HG03175 (cell line): ENCODE data around the gene TBXAS1.

Experiments used
- ATAC-seq: cut with Tn5 transposase; IDR thresholded peaks from one replicate; pipeline ENCODE4 v1.9.1; 2021; ENCODE audit warnings: mild to moderate bottlenecking, moderate library complexity; ENCODE audit not compliant: unreplicated experiment

The TBXAS1 gene

GRCh38 chr7:139854124-139854511 lies 25.1 kb downstream of the TBXAS1 start:
- no peak for ATAC-seq

- ATAC-seq = no peak
These were observed 25.9 kb downstream of the TBXAS1 start for GRCh38 chr7:139854803-139855497.

- peak; percentile 75 for ATAC-seq
These were observed 26.6 kb downstream of the TBXAS1 start for GRCh38 chr7:139855498-139856270.

- no peak for ATAC-seq
These were observed 28.7 kb downstream of the TBXAS1 start for GRCh38 chr7:139857791-139858190.

- ATAC-seq = no peak
These were observed 31.2 kb downstream of the TBXAS1 start for GRCh38 chr7:139860090-139860775.

GRCh38 chr7:139861803-139862202 lies 32.7 kb downstream of the TBXAS1 start:
- ATAC-seq = no peak

- no peak for ATAC-seq
These were observed 37.2 kb downstream of the TBXAS1 start for GRCh38 chr7:139866047-139866837.

GRCh38 chr7:139867847-139868246 lies 38.8 kb downstream of the TBXAS1 start:
- ATAC-seq = no peak

- ATAC-seq = no peak
These were observed 40.8 kb downstream of the TBXAS1 start for GRCh38 chr7:139869886-139870285.

GRCh38 chr7:139870380-139870779 lies 41.3 kb downstream of the TBXAS1 start:
- no peak for ATAC-seq

- no peak for ATAC-seq
These were observed 42.3 kb downstream of the TBXAS1 start for GRCh38 chr7:139871331-139871730.

GRCh38 chr7:139871820-139872219 lies 42.8 kb downstream of the TBXAS1 start:
- ATAC-seq = no peak

GRCh38 chr7:139873593-139874301 lies 44.7 kb downstream of the TBXAS1 start:
- no peak for ATAC-seq

- no peak for ATAC-seq
These were observed 45.2 kb downstream of the TBXAS1 start for GRCh38 chr7:139874302-139874629.

GRCh38 chr7:139875821-139876241 lies 46.8 kb downstream of the TBXAS1 start:
- ATAC-seq = peak; percentile 96

- no peak for ATAC-seq
These were observed 47.7 kb downstream of the TBXAS1 start for GRCh38 chr7:139876622-139877283.

- ATAC-seq = no peak
These were observed 54.8 kb downstream of the TBXAS1 start for GRCh38 chr7:139883814-139884213.

- ATAC-seq = no peak
These were observed 55.4 kb downstream of the TBXAS1 start for GRCh38 chr7:139884441-139884840.

- no peak for ATAC-seq
These were observed 56.4 kb downstream of the TBXAS1 start for GRCh38 chr7:139885511-139885910.

- no peak for ATAC-seq
These were observed 57.1 kb downstream of the TBXAS1 start for GRCh38 chr7:139886206-139886605.
